OCI-LY1 (cell line): ENCODE measurements around the gene LRRD1.
"Not testable (repeated sequence)": the region's sequence is repeated elsewhere in the genome, so short reads cannot be mapped to it uniquely, and the experiment has no call there.

Experiments
- H2AFZ ChIP-seq: fragments of 200-600 bp; sonication (generic), shearing (Covaris generic); 2 replicates; pipeline ENCODE4 v1.6.0; 2014; ENCODE audit warnings: antibody characterized with exemption, mild to moderate bottlenecking, low read length
- H3F3A ChIP-seq: fragments of 200-600 bp; sonication (generic), shearing (Covaris generic); 2 replicates; pipeline ENCODE4 v1.6.0; 2014; ENCODE audit warnings: mild to moderate bottlenecking, antibody characterized with exemption, low read length, moderate library complexity; ENCODE audit not compliant: insufficient read depth
- H3K27ac ChIP-seq: fragments of 200-600 bp; sonication (generic); 2 replicates; pipeline ENCODE4 v1.5.1; 2014; ENCODE audit warnings: low read length, mixed run types, mild to moderate bottlenecking, low read depth; ENCODE audit not compliant: poor library complexity, severe bottlenecking
- H3K27me3 ChIP-seq: fragments of 200-600 bp; sonication (generic); 2 replicates; pipeline ENCODE4 v1.6.0; 2014; ENCODE audit warnings: antibody characterized with exemption, mild to moderate bottlenecking, low read length, moderate library complexity; ENCODE audit not compliant: insufficient read depth
- H3K36me3 ChIP-seq: fragments of 200-600 bp; sonication (generic); 2 replicates; pipeline ENCODE4 v1.6.1; 2014; ENCODE audit warnings: mild to moderate bottlenecking, antibody characterized with exemption, low read length, moderate library complexity, mixed read lengths; ENCODE audit not compliant: insufficient read depth
- H3K4me1 ChIP-seq: fragments of 200-600 bp; sonication (generic); 2 replicates; pipeline ENCODE4 v1.5.1; 2014; ENCODE audit warnings: mild to moderate bottlenecking, low read length, moderate library complexity; ENCODE audit not compliant: insufficient read depth, severe bottlenecking
- H3K4me2 ChIP-seq: fragments of 200-600 bp; sonication (generic), shearing (Covaris generic); 2 replicates; pipeline ENCODE4 v1.6.1; 2014; ENCODE audit warnings: low read length
- H3K4me3 ChIP-seq: fragments of 200-600 bp; sonication (generic); 2 replicates; pipeline ENCODE4 v1.5.1; 2014; ENCODE audit warnings: low read length, low read depth, mild to moderate bottlenecking, mixed read lengths; ENCODE audit not compliant: poor library complexity, severe bottlenecking
- H3K79me2 ChIP-seq: fragments of 200-600 bp; shearing (Covaris generic); 2 replicates; pipeline ENCODE4 v1.6.1; 2016; ENCODE audit warnings: mixed run types, low read length, mixed read lengths; ENCODE audit not compliant: insufficient read depth
- H3K9ac ChIP-seq: fragments of 200-600 bp; sonication (generic), shearing (Covaris generic); 2 replicates; pipeline ENCODE4 v1.6.1; 2014; ENCODE audit warnings: mild to moderate bottlenecking, low read length, mixed read lengths
- H3K9me2 ChIP-seq: fragments of 200-600 bp; sonication (generic), shearing (Covaris generic); 2 replicates; pipeline ENCODE4 v1.6.1; 2014; ENCODE audit warnings: low read depth, mild to moderate bottlenecking, low read length, mixed read lengths
- H3K9me3 ChIP-seq: fragments of 200-600 bp; shearing (Covaris generic); 2 replicates; pipeline ENCODE4 v1.6.1; 2014; ENCODE audit warnings: low read length, mixed read lengths
- H4K20me1 ChIP-seq: fragments of 200-600 bp; sonication (generic), shearing (Covaris generic); 2 replicates; pipeline ENCODE4 v1.6.0; 2016; ENCODE audit warnings: mild to moderate bottlenecking, low read length; ENCODE audit not compliant: insufficient read depth
- EZH2 ChIP-seq: fragments of 200-600 bp; sonication (generic), shearing (Covaris generic); IDR thresholded peaks from 2 replicates; pipeline ENCODE4 v1.8.0; 2017; ENCODE audit warnings: borderline replicate concordance, mixed run types, mild to moderate bottlenecking, antibody characterized with exemption, low read length, moderate library complexity, mixed read lengths
- TF ChIP-seq, protein P1 (sequence below): fragments of 200-600 bp; sonication (generic), shearing (Covaris generic); IDR thresholded peaks from 2 replicates; pipeline ENCODE4 v1.5.1; 2017; ENCODE audit warnings: mild to moderate bottlenecking, antibody characterized with exemption, low read length, moderate library complexity, mixed read lengths

The LRRD1 gene

DNA sequence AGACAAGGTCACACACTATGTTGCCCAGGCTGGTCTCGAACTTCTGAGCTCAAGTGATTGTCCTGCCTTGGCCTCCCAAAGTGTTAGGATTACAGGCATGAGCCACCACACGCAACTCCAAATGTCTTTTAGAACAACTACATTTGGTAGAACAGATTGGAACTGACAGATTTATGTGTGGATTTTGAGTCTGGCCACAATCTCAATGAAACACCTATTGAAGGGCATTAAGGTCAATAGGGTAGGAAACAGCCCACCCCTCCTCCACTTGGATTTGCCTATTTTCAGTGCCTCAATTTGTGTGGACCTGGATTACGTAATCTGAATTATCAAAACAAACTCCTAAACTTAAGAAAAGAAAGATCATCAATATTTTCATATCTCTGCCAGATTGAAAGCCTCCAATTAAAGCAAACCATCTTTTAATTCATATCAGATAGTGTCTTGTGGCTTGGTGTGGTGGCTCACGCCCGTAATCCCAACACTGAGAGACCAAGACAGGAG lies 29.2 kb downstream of the LRRD1 start:
- Histone ChIP-seq H4K20me1 (no peaks in the 10 kb centered on the region), H3K79me2 (no peaks in the 10 kb centered on the region), H2AFZ (no peak overlapping the region), H3K27ac (no peak overlapping the region), H3K4me3 (no peak overlapping the region), H3K9me2 (no peaks in the 10 kb centered on the region), H3K27me3 (no peaks in the 10 kb centered on the region), H3K4me2 (no peak overlapping the region), H3K4me1 (no peaks in the 10 kb centered on the region), H3K9ac (no peak overlapping the region), H3K36me3 (no peaks in the 10 kb centered on the region), H3F3A (no peaks in the 10 kb centered on the region), H3K9me3 (no peaks in the 10 kb centered on the region)
- TF ChIP-seq, protein P1, sequence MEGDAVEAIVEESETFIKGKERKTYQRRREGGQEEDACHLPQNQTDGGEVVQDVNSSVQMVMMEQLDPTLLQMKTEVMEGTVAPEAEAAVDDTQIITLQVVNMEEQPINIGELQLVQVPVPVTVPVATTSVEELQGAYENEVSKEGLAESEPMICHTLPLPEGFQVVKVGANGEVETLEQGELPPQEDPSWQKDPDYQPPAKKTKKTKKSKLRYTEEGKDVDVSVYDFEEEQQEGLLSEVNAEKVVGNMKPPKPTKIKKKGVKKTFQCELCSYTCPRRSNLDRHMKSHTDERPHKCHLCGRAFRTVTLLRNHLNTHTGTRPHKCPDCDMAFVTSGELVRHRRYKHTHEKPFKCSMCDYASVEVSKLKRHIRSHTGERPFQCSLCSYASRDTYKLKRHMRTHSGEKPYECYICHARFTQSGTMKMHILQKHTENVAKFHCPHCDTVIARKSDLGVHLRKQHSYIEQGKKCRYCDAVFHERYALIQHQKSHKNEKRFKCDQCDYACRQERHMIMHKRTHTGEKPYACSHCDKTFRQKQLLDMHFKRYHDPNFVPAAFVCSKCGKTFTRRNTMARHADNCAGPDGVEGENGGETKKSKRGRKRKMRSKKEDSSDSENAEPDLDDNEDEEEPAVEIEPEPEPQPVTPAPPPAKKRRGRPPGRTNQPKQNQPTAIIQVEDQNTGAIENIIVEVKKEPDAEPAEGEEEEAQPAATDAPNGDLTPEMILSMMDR: no peak
- TF ChIP-seq EZH2: no peak

DNA sequence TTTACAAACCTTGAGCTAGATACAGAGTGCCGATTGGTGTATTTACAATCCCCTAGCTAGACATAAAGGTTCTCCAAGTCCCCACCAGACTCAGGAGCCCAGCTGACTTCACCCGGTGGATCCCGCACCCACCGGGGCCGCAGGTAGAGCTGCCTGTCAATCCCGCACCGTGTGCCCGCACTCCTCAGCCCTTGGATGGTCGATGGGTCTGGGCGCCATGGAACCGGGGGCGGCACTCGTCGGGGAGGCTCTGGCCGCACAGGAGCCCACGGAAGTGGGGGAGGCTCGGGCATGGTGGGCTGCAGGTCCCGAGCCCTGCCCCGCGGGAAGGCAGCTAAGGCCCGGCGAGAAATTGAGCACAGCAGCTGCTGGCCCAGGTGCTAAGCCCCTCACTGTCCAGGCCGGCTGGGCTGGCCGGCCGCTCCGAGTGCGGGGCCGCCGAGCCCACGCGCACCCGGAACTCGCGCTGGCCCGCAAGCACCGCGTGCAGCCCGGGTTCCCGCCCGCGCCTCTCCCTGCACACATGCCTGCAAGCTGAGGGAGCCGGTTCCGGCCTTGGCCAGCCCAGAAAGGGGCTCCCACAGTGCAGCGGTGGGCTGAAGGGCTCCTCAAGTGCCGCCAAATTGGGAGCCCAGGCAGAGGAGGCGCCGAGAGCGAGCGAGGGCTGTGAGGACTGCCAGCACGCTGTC lies 35.6 kb downstream of the LRRD1 start:
- not testable (repeated sequence) for H3K4me3 ChIP-seq, H3K27ac ChIP-seq, H3K9ac ChIP-seq, H2AFZ ChIP-seq, H3K36me3 ChIP-seq, H3K79me2 ChIP-seq, H3K27me3 ChIP-seq, H3K4me2 ChIP-seq, H3K9me3 ChIP-seq, H4K20me1 ChIP-seq, H3F3A ChIP-seq, H3K4me1 ChIP-seq, H3K9me2 ChIP-seq

DNA sequence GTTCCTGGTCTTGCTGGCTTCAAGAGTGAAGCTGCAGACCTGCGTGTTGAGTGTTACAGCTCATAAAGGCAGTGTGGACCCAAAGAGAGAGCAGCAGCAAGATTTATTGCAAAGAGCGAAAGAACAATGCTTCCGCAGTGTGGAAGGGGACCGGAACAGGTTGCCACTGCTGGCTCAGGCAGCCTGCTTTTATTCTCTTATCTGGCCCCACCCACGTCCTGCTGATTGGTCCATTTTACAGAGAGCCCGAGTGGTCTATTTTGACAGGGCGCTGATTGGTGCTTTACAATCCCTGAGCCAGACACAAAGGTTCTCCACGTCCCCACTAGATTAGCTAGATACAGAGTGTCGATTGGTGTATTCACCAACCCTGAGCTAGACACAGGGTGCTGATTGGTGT lies 36.2 kb downstream of the LRRD1 start:
- not testable (repeated sequence) for H4K20me1 ChIP-seq, H3K9ac ChIP-seq, H3F3A ChIP-seq, H3K36me3 ChIP-seq, H3K9me3 ChIP-seq, H3K27ac ChIP-seq, H3K79me2 ChIP-seq, H3K9me2 ChIP-seq, H2AFZ ChIP-seq, H3K27me3 ChIP-seq, H3K4me3 ChIP-seq, H3K4me2 ChIP-seq, H3K4me1 ChIP-seq

DNA sequence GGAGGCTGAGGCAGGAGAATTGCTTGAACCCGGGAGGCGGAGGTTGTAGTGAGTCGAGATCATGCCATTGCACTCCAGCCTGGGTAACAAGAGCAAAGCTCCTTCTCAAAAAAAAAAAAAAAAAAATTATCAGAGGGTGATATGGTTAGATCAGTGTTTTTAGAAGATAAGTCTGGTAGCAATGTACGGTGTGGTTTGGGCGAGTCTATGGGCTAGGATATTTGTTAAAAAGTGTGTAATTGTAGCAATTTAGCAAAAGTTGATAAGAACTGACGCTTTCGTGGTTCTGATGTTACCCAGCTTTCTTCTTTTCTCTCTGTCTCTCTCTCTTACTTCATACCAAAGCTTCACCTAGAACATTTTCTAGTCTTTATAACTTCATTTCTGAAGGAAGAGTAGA lies 37.8 kb downstream of the LRRD1 start:
- H3K9ac ChIP-seq: no peak overlapping the region
- H3K4me3 ChIP-seq: no peak overlapping the region
- H3F3A ChIP-seq: no peaks in the 10 kb centered on the region
- H3K36me3 ChIP-seq: no peaks in the 10 kb centered on the region
- H3K9me3 ChIP-seq: no peaks in the 10 kb centered on the region
- no peaks in the 10 kb centered on the region for H3K9me2 ChIP-seq
- H3K27ac ChIP-seq: no peak overlapping the region
- H4K20me1 ChIP-seq: no peaks in the 10 kb centered on the region
- H3K4me1 ChIP-seq: no peaks in the 10 kb centered on the region
- TF ChIP-seq EZH2: no peak
- TF ChIP-seq, protein P1: no peak
- H2AFZ ChIP-seq: no peak overlapping the region
- no peak overlapping the region for H3K4me2 ChIP-seq
- H3K79me2 ChIP-seq: no peaks in the 10 kb centered on the region
- no peaks in the 10 kb centered on the region for H3K27me3 ChIP-seq
